Measurements from ENCODE around the gene CDH16.
"Not testable (repeated sequence)": the region's sequence is repeated elsewhere in the genome, so short reads cannot be mapped to it uniquely, and the experiment has no call there.

Gene CDH16

DNA sequence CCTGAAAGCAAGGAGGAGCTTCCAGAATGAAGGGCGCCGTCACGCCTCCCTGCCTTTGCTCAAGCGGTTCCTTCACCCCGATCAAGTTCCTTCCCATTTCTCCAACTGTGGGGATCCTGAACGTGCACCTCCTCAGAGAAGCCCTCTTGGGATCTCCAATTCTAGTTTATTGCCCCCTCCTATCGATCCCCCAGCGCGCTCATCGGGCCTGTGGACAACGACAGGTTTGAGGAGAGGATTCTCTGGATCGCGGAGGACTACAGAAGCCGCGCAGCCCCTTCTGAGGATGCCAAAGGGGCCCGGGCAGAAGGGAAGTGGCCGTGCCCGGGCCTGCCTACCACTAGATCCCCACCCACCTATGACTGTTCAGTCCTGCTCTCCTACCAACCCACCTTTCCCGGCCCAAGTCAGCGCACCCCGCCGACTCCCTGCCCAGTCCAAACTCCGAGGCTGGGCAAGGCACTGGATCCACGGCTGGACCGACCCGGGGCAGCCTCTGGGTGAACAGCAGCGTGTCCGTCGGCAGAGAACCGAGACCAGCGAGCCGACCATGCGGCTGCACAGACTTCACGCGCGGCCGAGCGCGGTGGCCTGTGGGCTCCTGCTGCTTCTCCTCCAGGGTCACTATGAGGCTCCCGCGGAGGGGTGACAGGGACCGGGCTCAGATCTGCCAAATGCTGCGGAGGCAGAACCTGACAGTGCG lies 29.6 kb upstream of the CDH16 start:
- DNase-seq, result peak in 3 of 58 donors; percentile 23 to 43 (median 36)

GRCh38 chr16:66947302-66948065 lies 28.8 kb upstream of the CDH16 start:
- peak in 53 of 58 donors; percentile 9 to 87 (median 57) for DNase-seq

DNA sequence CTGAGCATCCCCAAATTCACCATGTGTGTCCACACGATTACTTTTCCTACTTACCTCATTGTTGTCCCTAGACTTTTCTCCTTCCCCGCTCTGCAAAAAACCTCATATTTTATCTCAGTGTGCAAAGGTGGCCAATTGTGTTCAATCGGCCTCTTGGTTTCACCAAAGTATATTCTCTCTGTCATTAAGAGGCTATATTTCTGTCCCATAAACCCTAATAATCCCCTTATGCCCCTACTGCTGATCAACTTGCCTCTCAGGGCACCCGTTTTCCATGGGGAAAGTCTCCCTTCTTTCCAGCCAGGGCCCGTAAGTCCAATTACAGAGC lies 28.3 kb upstream of the CDH16 start:
- DNase-seq, result no peak

DNA sequence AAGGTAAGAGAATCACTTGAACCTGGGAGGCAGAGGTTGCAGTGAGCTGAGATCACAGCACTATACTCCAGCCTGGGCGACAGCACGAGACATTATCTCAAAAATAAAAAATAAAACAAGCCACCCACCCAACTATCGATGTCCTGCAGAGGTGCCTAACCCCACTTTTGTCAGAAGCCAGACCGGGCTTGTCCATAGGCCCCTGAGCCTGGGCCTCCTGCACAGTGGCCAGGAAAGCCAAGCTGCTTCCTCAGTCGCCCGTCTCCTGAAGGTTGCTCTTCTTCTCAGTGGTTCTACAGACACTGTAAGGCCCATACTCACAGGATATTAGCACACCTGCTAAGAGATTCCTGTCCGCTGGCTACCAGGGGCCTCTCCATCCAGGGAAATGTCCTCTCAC lies 27.9 kb upstream of the CDH16 start:
- DNase-seq, result no peak

DNA sequence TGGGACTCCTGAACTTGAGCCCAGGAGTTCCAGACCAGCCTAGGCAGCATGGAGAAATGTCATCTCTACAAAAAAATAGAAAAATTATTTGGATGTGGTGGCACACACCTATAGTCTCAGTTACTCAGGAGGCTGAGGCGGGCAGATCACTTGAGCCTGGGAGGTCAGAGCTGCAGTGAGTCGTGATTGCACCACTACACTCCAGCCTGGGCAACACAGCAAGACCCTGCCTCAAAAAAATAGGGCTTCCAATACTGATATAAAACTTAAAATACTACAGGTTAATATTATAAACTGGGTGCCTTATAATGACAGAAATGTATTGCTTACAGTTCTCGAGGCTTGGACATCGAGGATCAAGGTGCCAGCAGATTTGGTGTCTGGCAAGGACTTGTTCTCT lies 27.3 kb upstream of the CDH16 start:
- DNase-seq, result no peak

DNA sequence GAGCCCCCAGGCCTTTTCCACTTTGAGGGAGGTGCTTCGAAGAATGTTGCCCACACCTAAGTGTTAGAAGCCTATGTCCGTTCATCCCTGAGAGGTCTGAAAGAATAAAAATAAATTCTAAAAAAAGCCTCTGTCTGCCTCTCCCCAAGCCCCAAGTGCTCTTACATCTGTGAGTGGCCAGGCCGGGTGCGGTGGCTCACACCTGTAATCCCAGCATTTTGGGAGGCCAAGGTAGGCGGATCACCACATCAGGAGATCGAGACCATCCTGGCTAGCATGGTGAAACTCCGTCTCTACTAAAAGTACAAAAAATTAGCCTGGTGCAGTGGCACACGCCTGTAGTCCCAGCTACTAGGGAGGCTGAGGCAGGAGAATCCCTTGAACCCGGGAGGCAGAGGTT lies 26.3 kb upstream of the CDH16 start:
- DNase-seq, result not testable (repeated sequence)

- DNase-seq, result no peak
These were observed 25.4 kb upstream of the CDH16 start for GRCh38 chr16:66944054-66944441.

- DNase-seq, result no peak
These were observed 24.9 kb upstream of the CDH16 start for GRCh38 chr16:66943426-66944053.

- DNase-seq, result no peak
These were observed 24.3 kb upstream of the CDH16 start for GRCh38 chr16:66942981-66943380.

- no peak for DNase-seq
These were observed 21.6 kb upstream of the CDH16 start for GRCh38 chr16:66940236-66940635.

DNA sequence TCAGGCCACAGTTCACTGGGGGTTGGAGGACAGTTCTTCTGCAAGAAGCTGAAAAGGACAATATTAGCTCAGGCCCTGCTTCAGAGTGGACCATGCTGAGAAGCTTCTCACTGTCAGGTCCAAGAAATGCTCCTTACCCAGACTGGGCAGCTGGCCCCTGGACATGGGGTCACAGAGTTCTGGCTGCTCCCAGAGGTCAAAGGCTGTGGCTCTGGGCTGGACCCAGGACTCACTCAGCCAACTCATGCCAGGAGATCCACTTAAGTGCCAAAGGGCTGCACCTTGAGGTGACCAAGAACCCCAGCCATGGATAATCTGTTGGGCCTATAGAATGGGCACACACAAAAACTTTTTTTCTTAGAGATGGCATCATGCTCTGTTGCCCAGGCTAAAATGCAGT lies 20.7 kb upstream of the CDH16 start:
- no peak for DNase-seq

GRCh38 chr16:66937725-66938337 lies 19.1 kb upstream of the CDH16 start:
- DNase-seq, result no peak

DNA sequence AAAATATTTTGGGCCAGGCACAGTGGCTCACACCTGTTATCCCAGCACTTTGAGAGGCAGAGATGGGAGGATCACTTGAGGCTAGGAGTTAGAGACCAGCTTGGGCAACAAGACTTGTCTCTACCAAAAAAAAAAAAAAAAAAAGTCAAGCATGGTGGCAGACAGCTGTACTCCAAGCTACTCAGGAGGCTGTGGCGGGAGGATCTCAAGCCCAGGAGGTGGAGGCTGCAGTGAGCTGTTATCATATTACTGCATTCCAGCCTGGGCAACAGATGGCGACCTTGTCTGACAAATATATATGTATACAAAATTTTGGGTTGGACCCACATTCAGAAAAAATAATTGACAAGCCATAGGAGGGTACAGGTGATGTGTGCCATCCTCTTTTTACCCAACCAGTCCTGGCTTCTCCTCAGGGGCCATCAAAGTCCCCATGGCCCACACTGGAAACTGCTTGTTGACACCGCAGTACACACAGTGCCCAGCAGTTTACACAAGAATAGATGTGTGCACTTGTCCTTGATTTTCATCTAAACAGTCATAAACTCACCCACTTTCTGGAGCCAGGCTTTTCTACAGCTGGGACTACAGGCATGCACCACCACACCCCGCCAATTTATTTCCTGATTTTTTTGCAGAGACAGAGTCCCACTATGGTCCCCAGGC lies 18.3 kb upstream of the CDH16 start:
- DNase-seq, result no peak

- no peak for DNase-seq
These were observed 17.8 kb upstream of the CDH16 start for GRCh38 chr16:66936462-66936861.

DNA sequence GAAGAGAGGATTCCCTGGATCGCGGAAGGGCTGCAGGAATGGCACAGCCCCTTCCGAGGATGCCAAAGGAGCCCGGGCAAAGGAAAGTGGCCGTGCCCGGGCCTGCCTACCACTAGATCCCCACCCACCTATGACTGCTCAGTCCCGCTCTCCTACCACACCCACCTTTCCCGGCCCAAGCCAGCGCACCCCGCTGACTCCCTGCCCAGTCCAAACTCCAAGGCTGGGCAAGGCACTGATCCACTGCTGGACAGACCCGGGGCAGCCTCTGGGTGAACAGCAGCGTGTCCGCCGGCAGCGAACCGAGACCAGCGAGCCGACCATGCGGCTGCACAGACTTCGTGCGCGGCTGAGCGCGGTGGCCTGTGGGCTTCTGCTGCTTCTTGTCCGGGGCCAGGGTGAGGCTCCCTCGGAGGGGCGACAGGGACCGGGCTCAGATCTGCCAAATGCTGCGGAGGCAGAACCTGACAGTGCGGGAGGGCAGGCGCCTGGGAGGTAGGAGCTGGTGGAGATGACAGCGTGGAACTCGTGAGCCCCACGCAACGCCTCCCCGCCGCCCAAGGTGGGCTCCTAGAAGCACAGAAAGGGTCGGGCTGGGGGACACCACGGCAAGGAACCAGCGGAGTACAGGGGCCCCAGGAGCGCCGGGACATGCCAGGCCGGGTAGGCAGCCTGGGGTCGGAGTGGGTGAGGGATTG lies 16.8 kb upstream of the CDH16 start, which contains the start of gene CES2:
Gene CES2 (plus strand): TSS at position 203 of the 698 bp plus-strand sequence. CDS start 120 bp downstream, at position 323.
- peak in 5 of 58 donors; percentile 17 to 34 (median 21) for DNase-seq

- peak in 3 of 58 donors; percentile 18 to 31 (median 21) for DNase-seq
These were observed 16.2 kb upstream of the CDH16 start for GRCh38 chr16:66934839-66935313.

GRCh38 chr16:66934138-66934838 lies 15.6 kb upstream of the CDH16 start, which contains the start of gene CIAO2B:
CIAO2B (minus strand) TSS chr16:66934402; CDS start chr16:66934364, 38 bp downstream.
- peak in 57 of 58 donors; percentile 40 to 90 (median 81) for DNase-seq

- DNase-seq, result peak in 1 of 58 donors; percentile 65
These were observed 15.1 kb upstream of the CDH16 start for GRCh38 chr16:66933776-66934137.

DNA sequence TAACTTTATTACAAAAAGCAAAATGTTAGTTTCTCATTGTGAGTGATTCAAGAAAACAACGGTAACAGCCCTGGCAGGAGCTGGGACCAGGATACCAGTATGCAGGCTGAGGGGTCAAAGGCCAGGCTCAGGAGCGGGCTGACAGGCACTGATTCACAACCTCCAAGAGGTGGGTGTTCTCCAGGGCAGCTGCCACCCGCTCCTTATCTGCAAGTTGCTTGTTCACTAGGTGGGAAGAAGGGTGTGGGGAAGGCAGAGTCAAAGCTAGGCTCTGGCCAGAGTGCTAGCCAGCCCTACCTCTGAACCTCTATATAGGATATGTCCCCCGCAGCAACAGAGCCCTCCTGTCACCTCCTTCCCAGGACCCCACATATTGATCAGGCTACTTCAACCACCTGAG lies 13.4 kb upstream of the CDH16 start:
- DNase-seq, result no peak

DNA sequence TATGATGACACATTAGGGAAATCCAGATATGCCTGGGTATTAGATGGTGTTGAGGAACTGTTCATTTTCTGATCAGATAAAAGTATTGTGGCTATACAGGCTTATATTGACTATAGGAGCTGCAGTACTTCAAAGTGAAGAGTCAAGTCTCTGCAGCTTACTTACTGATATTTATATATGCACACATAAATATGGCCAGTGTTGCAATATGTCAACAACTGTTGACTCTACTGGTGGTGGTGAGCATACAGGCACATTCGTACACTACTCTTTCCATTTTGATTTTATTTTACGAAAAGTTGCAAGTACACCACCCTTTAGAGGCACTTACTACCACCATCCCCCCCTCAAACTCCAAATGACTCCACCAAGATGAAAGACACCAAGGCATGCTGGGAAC lies 13.0 kb upstream of the CDH16 start:
- no peak for DNase-seq
